HEK293T (cell line): Measurements from ENCODE around the gene CDH13.

Experiments
- ARNT ChIP-seq: fragments of 450-650 bp; IDR thresholded peaks from 2 replicates; pipeline ENCODE4 v1.6.1; 2017; ENCODE audit warnings: mild to moderate bottlenecking
- BHLHE40 ChIP-seq: fragments of 450-650 bp; IDR thresholded peaks from 2 replicates; pipeline ENCODE4 v1.6.1; 2016; ENCODE audit warnings: mild to moderate bottlenecking, moderate library complexity, borderline replicate concordance
- ELF4 ChIP-seq: fragments of 450-650 bp; IDR thresholded peaks from 2 replicates; pipeline ENCODE4 v1.6.1; 2017; ENCODE audit warnings: antibody characterized with exemption
- FOXA1 ChIP-seq: fragments of 450-650 bp; IDR thresholded peaks from 2 replicates; pipeline ENCODE4 v1.6.1; 2016; ENCODE audit warnings: mild to moderate bottlenecking
- FOXM1 ChIP-seq: fragments of 450-650 bp; IDR thresholded peaks from 2 replicates; pipeline ENCODE4 v1.6.1; 2017; ENCODE audit warnings: mild to moderate bottlenecking, borderline replicate concordance
- HDGF ChIP-seq: fragments of 450-650 bp; IDR thresholded peaks from 2 replicates; pipeline ENCODE4 v1.6.1; 2017; ENCODE audit warnings: antibody characterized with exemption, borderline replicate concordance
- L3MBTL2 ChIP-seq: fragments of 450-650 bp; conservative IDR thresholded peaks from 2 replicates; pipeline ENCODE4 v1.6.1; 2016; ENCODE audit warnings: mild to moderate bottlenecking
- LEF1 ChIP-seq: fragments of 450-650 bp; IDR thresholded peaks from 2 replicates; pipeline ENCODE4 v1.6.1; 2017; ENCODE audit warnings: mild to moderate bottlenecking, borderline replicate concordance
- SP1 ChIP-seq: fragments of 450-650 bp; IDR thresholded peaks from 2 replicates; pipeline ENCODE4 v1.6.1; 2017
- SUZ12 ChIP-seq: fragments of 450-650 bp; IDR thresholded peaks from 2 replicates; pipeline ENCODE4 v1.6.1; 2016; ENCODE audit warnings: mild to moderate bottlenecking
- TARDBP ChIP-seq: fragments of 450-650 bp; IDR thresholded peaks from 2 replicates; pipeline ENCODE4 v1.6.1; 2016

DNA sequence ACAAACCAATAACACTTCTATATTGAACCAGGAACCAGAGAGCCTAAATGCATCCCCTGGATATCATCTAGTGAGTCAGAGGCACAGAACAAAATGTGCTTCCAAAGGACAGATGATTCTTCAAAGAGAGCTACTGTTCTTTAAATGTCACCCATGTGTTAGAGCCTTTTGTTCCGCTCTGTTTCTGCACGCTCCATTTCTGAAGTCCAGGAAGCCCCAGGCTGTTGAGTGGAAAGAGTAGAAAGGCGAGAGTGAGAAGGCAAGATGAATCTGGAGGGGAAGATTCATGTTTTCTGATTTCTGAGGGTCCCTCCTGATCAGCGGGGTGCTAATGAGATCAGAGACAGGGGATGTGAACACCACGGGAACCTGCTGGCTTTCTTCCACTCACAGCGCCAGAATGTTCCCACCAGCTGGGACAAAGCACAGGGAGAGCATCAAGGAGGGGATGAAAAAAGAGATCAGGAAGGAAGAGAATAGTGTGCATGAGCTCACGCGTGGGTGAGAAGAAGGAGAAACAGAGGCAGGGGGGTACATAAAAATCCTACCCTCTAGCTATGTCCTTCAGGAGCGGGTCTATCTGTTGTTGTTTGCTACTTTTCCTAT lies 621.1 kb downstream of the CDH13 start:
- TF ChIP-seq FOXM1 (no peak), HDGF (no peak), TARDBP (no peak), FOXA1 (no peak), SP1 (no peak), SUZ12 (no peak), LEF1 (no peak), BHLHE40 (no peak), ELF4 (no peak), L3MBTL2 (no peak), ARNT (no peak)
